H1 (cell line): ENCODE data around the gene TAS2R38. TPM values are rescaled to one million over a fixed set of nuclear protein-coding genes. Genes with fewer than 3 reads are reported as not detected.

Experiments used
- CTCF ChIA-PET: fragments of 300-600 bp; sonication (Branson Sonifier 250); formaldehyde crosslinking; loops from one replicate; lab custom pipeline; 2021; ENCODE audit not compliant: partially characterized antibody; lab: Charles Lee
- POLR2A ChIA-PET: fragments of 300-600 bp; sonication (Branson Sonifier 250); formaldehyde crosslinking; loops from one replicate; lab custom pipeline; 2021; ENCODE audit warnings: inconsistent platforms; ENCODE audit not compliant: partially characterized antibody; lab: Charles Lee
- DNase-seq, 2 experiments: peaks; one replicate each; pipeline versions ENCODE4 v3.0.0 to v3.0.0-alpha.2; 2010 to 2022; ENCODE audit warnings: low spot score in 2 of 2, low read depth in 1 of 2, mixed read lengths in 1 of 2
- FAIRE-seq: peaks from 2 replicates; lab custom pipeline; 2011; peaks lifted over from hg19 to GRCh38; lab: Jason Lieb, UNC
- H2AFZ ChIP-seq: 2 replicates; pipeline ENCODE4 v1.8.1; 2012; ENCODE audit warnings: low read length, inconsistent platforms
- H2AK5ac ChIP-seq: 2 replicates; pipeline ENCODE4 v1.6.1; 2013; ENCODE audit warnings: low read depth, low read length
- H2BK120ac ChIP-seq: replicated peaks from 2 replicates; pipeline ENCODE3; 2013; ENCODE audit warnings: low read depth, low read length, inconsistent platforms
- H2BK12ac ChIP-seq: 2 replicates; pipeline ENCODE4 v1.6.1; 2013; ENCODE audit warnings: low read depth, low read length
- H2BK15ac ChIP-seq: 2 replicates; pipeline ENCODE4 v1.6.1; 2013; ENCODE audit warnings: low read length
- H2BK20ac ChIP-seq: 2 replicates; pipeline ENCODE4 v1.6.1; 2013; ENCODE audit warnings: low read length
- H2BK5ac ChIP-seq: 2 replicates; pipeline ENCODE4 v1.6.1; 2013; ENCODE audit warnings: low read depth, low read length
- H3K14ac ChIP-seq: 2 replicates; pipeline ENCODE4 v1.6.1; 2013; ENCODE audit warnings: inconsistent platforms; ENCODE audit not compliant: insufficient read length
- H3K18ac ChIP-seq: 2 replicates; pipeline ENCODE4 v1.6.1; 2013; ENCODE audit warnings: low read length; ENCODE audit errors: extremely low read depth
- H3K23ac ChIP-seq: 2 replicates; pipeline ENCODE4 v1.6.1; 2013; ENCODE audit warnings: inconsistent platforms; ENCODE audit not compliant: insufficient read length
- H3K23me2 ChIP-seq: 2 replicates; pipeline ENCODE4 v1.6.1; 2013; ENCODE audit warnings: low read depth, low read length
- H3K27ac ChIP-seq: 2 replicates; pipeline ENCODE4 v1.6.1; 2011; ENCODE audit warnings: low read depth, low read length, inconsistent platforms
- H3K27me3 ChIP-seq, 4 experiments: replicated peaks in 1 of 4; 1 replicate in 1 of 4; 2 replicates in 3 of 4; pipeline versions ENCODE4 v1.6.1 to v1.8.1; 2011 to 2013; ENCODE audit warnings: low read length in 3 of 4, mild to moderate bottlenecking in 3 of 4, inconsistent platforms in 2 of 4, mixed read lengths in 2 of 4, moderate library complexity in 1 of 4; ENCODE audit not compliant: control insufficient read depth in 3 of 4, insufficient read depth in 3 of 4; ENCODE audit errors: extremely low read depth in 1 of 4
- H3K36me3 ChIP-seq, 4 experiments: 2 replicates each; pipeline versions ENCODE4 v1.6.1 to v1.8.1; 2011 to 2013; ENCODE audit warnings: mild to moderate bottlenecking in 4 of 4, low read length in 3 of 4, moderate library complexity in 2 of 4, control low read depth in 1 of 4, inconsistent platforms in 1 of 4; ENCODE audit not compliant: insufficient read depth in 4 of 4, control insufficient read depth in 2 of 4
- H3K4ac ChIP-seq: replicated peaks from 2 replicates; pipeline ENCODE3; 2013; ENCODE audit warnings: low read length, low read depth, mixed read lengths, inconsistent platforms; ENCODE audit not compliant: insufficient read length
- H3K4me1 ChIP-seq, 4 experiments: replicated peaks in 1 of 4; 1 replicate in 1 of 4; 2 replicates in 3 of 4; pipeline versions ENCODE4 v1.6.1 to v1.8.1; 2011 to 2013; ENCODE audit warnings: low read length in 3 of 4, inconsistent platforms in 2 of 4, mixed read lengths in 1 of 4; ENCODE audit not compliant: insufficient read depth in 4 of 4, control insufficient read depth in 3 of 4
- H3K4me2 ChIP-seq, 2 experiments: 2 replicates each; pipeline versions ENCODE4 v1.6.1 to v1.8.1; 2011 to 2013; ENCODE audit warnings: low read depth in 2 of 2, low read length in 2 of 2, control low read depth in 1 of 2, inconsistent platforms in 1 of 2, mild to moderate bottlenecking in 1 of 2; ENCODE audit not compliant: insufficient read depth in 1 of 2
- H3K4me3 ChIP-seq, 4 experiments: fragments of 200-600, 300-600 bp in 1 of 4; sonication (generic), shearing (Covaris generic), sonication (Bioruptor Twin) in 1 of 4; 2 replicates each; pipeline versions ENCODE4 v1.5.1 to v1.8.1; 2011 to 2016; ENCODE audit warnings: low read length in 4 of 4, low read depth in 3 of 4, control low read depth in 2 of 4, inconsistent platforms in 2 of 4, mild to moderate bottlenecking in 2 of 4, mixed read lengths in 1 of 4, moderate library complexity in 1 of 4; ENCODE audit not compliant: insufficient read depth in 2 of 4; ENCODE audit errors: extremely low read depth in 1 of 4
- H3K56ac ChIP-seq: replicated peaks from 2 replicates; pipeline ENCODE3; 2013; ENCODE audit warnings: low read depth, mild to moderate bottlenecking, mixed read lengths, low read length, inconsistent platforms; ENCODE audit not compliant: insufficient read length
- H3K79me1 ChIP-seq: 2 replicates; pipeline ENCODE4 v1.6.1; 2013; ENCODE audit warnings: low read depth, low read length, control low read depth
- H3K79me2 ChIP-seq, 2 experiments: 2 replicates each; pipeline versions ENCODE4 v1.6.1 to v1.8.1; 2012 to 2013; ENCODE audit warnings: low read length in 2 of 2, mild to moderate bottlenecking in 2 of 2, inconsistent platforms in 1 of 2; ENCODE audit not compliant: insufficient read depth in 2 of 2, control insufficient read depth in 1 of 2
- H3K9ac ChIP-seq, 4 experiments: replicated peaks in 1 of 4; 1 replicate in 1 of 4; 2 replicates in 3 of 4; pipeline versions ENCODE4 v1.6.1 to v1.8.1; 2011 to 2013; ENCODE audit warnings: low read depth in 3 of 4, low read length in 3 of 4, control low read depth in 2 of 4, mild to moderate bottlenecking in 2 of 4, moderate library complexity in 2 of 4, inconsistent platforms in 1 of 4; ENCODE audit errors: extremely low read depth in 1 of 4
- H3K9me3 ChIP-seq, 2 experiments: 2 replicates each; pipeline versions ENCODE4 v1.6.1 to v1.8.1; 2012 to 2013; ENCODE audit warnings: mild to moderate bottlenecking in 2 of 2, moderate library complexity in 2 of 2, control low read depth in 1 of 2, inconsistent platforms in 1 of 2, low read depth in 1 of 2, low read length in 1 of 2, mixed read lengths in 1 of 2; ENCODE audit not compliant: insufficient read depth in 2 of 2
- H4K20me1 ChIP-seq, 2 experiments: replicated peaks in 1 of 2; 2 replicates each; pipeline versions ENCODE3 to v1.8.1; 2011 to 2013; ENCODE audit warnings: inconsistent platforms in 2 of 2, low read length in 2 of 2, mild to moderate bottlenecking in 1 of 2; ENCODE audit not compliant: insufficient read depth in 2 of 2, control insufficient read depth in 1 of 2
- H4K5ac ChIP-seq: 2 replicates; pipeline ENCODE4 v1.6.1; 2013; ENCODE audit warnings: low read length, low read depth, mixed read lengths, inconsistent platforms; ENCODE audit not compliant: insufficient read length
- H4K8ac ChIP-seq: 2 replicates; pipeline ENCODE4 v1.8.0; 2013; ENCODE audit warnings: mild to moderate bottlenecking, moderate library complexity, low read length, inconsistent platforms; ENCODE audit not compliant: insufficient read depth; ENCODE audit errors: extremely low read depth
- H4K91ac ChIP-seq: replicated peaks from 2 replicates; pipeline ENCODE3; 2013; ENCODE audit warnings: low read length, mixed read lengths, inconsistent platforms; ENCODE audit not compliant: insufficient read length
- ASH2L ChIP-seq: fragments of 200-600, 300-600 bp; sonication (generic); IDR thresholded peaks from one replicate; pipeline ENCODE4 v1.7.1; 2017; ENCODE audit warnings: low read length
- BACH1 ChIP-seq: IDR thresholded peaks from 2 replicates; pipeline ENCODE4 v1.6.1; 2012; ENCODE audit warnings: low read length, improper control_type of control experiment
- CREB1 ChIP-seq: IDR thresholded peaks from 2 replicates; pipeline ENCODE4 v1.6.1; 2012; ENCODE audit warnings: inconsistent platforms
- KDM5A ChIP-seq: fragments of 200-600 bp; IDR thresholded peaks from 2 replicates; pipeline ENCODE4 v1.7.1; 2012; ENCODE audit warnings: mild to moderate bottlenecking, low read length, inconsistent platforms, mixed read lengths
- NANOG ChIP-seq: IDR thresholded peaks from 2 replicates; pipeline ENCODE4 v1.6.1; 2011; ENCODE audit warnings: low read length, low read depth, mild to moderate bottlenecking, inconsistent platforms; ENCODE audit not compliant: insufficient read depth, poor library complexity, severe bottlenecking
- NRF1 ChIP-seq: IDR thresholded peaks from 2 replicates; pipeline ENCODE4 v1.6.1; 2011; ENCODE audit warnings: mild to moderate bottlenecking, low read depth, low read length, improper control_type of control experiment
- PHF8 ChIP-seq: fragments of 200-600 bp; sonication (generic); conservative IDR thresholded peaks from 2 replicates; pipeline ENCODE4 v1.7.1; 2012; ENCODE audit warnings: low read depth, mild to moderate bottlenecking, inconsistent platforms, low read length, moderate library complexity
- RXRA ChIP-seq: IDR thresholded peaks from 2 replicates; pipeline ENCODE4 v1.6.1; 2011; ENCODE audit warnings: low read depth, mild to moderate bottlenecking, low read length, moderate library complexity; ENCODE audit not compliant: insufficient read depth
- SIRT6 ChIP-seq: IDR thresholded peaks from one replicate; pipeline ENCODE4 v1.7.1; 2012; ENCODE audit warnings: low read length, inconsistent platforms
- SP2 ChIP-seq: IDR thresholded peaks from 2 replicates; pipeline ENCODE4 v1.6.1; 2012; ENCODE audit warnings: mild to moderate bottlenecking, low read length, inconsistent platforms
- SP4 ChIP-seq: IDR thresholded peaks from 2 replicates; pipeline ENCODE4 v1.6.1; 2012; ENCODE audit warnings: low read length, inconsistent platforms
- TCF12 ChIP-seq: IDR thresholded peaks from 2 replicates; pipeline ENCODE4 v1.6.1; 2011; ENCODE audit warnings: low read depth, mild to moderate bottlenecking, low read length
- ZNF274 ChIP-seq: IDR thresholded peaks from 2 replicates; pipeline ENCODE4 v1.7.0; 2012; ENCODE audit warnings: low read length, borderline replicate concordance; ENCODE audit errors: extremely low read depth
- WGBS, 2 experiments: shearing (Covaris generic) in 1 of 2; methylation state at CpG; one replicate each; pipeline versions ENCODE4 v1.1.6 to v1.1.7; 2013 to 2015; ENCODE audit warnings: low lambda C conversion rate in 2 of 2, mixed read lengths in 2 of 2, inconsistent platforms in 1 of 2, low coverage in 1 of 2, missing lambda C conversion rate in 1 of 2; ENCODE audit not compliant: insufficient replicate concordance in 2 of 2, insufficient coverage in 1 of 2, insufficient read length in 1 of 2; ENCODE audit errors: extremely low coverage in 1 of 2, missing lambda C conversion rate in 1 of 2; 5-methylcytosine and 5-hydroxymethylcytosine counted together
- polyA plus RNA-seq, 7 experiments: library from polyadenylated mRNA; depleted of rRNA in 3 of 7; stranded (reverse) in 5 of 7; unstranded in 2 of 7; fragments of >200 nt in 5 of 7; fragments of 200-250 nt in 2 of 7; gene quantifications; 1 replicate in 5 of 7; 2 replicates in 1 of 7; 4 replicates in 1 of 7; pipeline versions ENCODE4 v1.2.1 to v1.2.3, GENCODE V29; 2011 to 2013; ENCODE audit warnings: missing spikeins in 2 of 7, mixed read lengths in 2 of 7
- total RNA-seq: library from RNA; stranded (reverse); fragmentation: NEBNext Ultra II Directional; extraction: Animal tissue kit (Norgen Biotek cat#: 25700); gene quantifications from 2 replicates; pipeline ENCODE4 v1.2.1, GENCODE V29; 2021

Gene TAS2R38
- total and polyA plus RNA-seq, 2 of the 8 experiments (the other 6 are each of a cell fraction or from before 2014, with no cell fraction given), result 0.11 TPM; not detected in 1

DNA sequence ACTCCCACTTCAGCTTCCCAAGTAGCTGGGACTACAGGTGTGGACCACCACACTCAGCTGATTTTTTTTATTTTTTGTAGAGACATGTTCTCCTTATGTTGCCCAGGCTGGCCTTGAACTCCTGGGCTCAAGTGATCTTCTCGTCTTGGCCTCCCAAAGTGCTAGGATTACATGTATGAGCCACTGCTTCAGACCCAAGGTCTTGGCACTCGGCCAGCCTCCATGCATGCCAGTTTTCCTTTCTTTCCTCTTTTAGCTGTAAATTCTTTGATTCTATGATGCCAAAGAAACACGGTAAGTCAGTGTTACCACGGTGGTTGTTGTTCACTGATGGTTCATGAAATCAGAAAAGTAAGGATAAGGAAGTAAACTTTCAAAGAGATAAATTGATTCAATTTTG is 19.1 kb upstream of the TAS2R38 start:
- Histone ChIP-seq H3K27ac (no peak overlapping the region), H3K4me2 (no peak overlapping the region), H4K20me1 (no peaks in the 10 kb centered on the region), H3K9ac (no peak overlapping the region), H4K91ac (no peak overlapping the region), H3K14ac (no peak overlapping the region), H3K79me2 (no peaks in the 10 kb centered on the region), H2BK15ac (no peak overlapping the region), H3K4ac (no peak overlapping the region), H2BK5ac (no peak overlapping the region), H3K23me2 (peaks cover 2% of the 10 kb centered on the region; the same call in 1 of the 2 replicates), H3K56ac (no peak overlapping the region), H3K36me3 (no peaks in the 10 kb centered on the region), H3K79me1 (no peaks in the 10 kb centered on the region), H2BK20ac (no peak overlapping the region), H3K23ac (no peak overlapping the region), H3K4me3 (no peak overlapping the region), H3K4me1 (0 out of 7 replicates have a peak, but pooled peaks cover 0 to 2% (median 0%) of the 10 kb centered on the region in 4 experiments), H4K5ac (no peak overlapping the region), H3K27me3 (no peaks in the 10 kb centered on the region), H2AFZ (no peak overlapping the region), H2BK120ac (no peak overlapping the region), H2BK12ac (no peak overlapping the region), H2AK5ac (no peak overlapping the region), H3K18ac (no peak overlapping the region), H3K9me3 (no peaks in the 10 kb centered on the region), H4K8ac (no peak overlapping the region)
- 94% methylated on average over 4 of the region's 4 CpGs; no CpG with 5 or more reads in 1 of the 2 experiments for WGBS, 2 experiments
- TF ChIP-seq NRF1, result no peak
- no peak for TF ChIP-seq RXRA
- TF ChIP-seq SP2, result no peak
- no peak for TF ChIP-seq SIRT6
- no peak for TF ChIP-seq KDM5A
- no peak for TF ChIP-seq SP4
- TF ChIP-seq NANOG, result no peak
- TF ChIP-seq BACH1, result no peak
- TF ChIP-seq ZNF274, result no peak
- TF ChIP-seq ASH2L, result no peak
- no peak for TF ChIP-seq CREB1
- TF ChIP-seq PHF8, result no peak
- TF ChIP-seq TCF12, result no peak
- no peak for DNase-seq
- no peak for FAIRE-seq
- CTCF ChIA-PET, result interaction anchor here (1.3 to 3.3 kb wide), 3 partner anchors 12 to 17 kb away, joined by 3 to 28 read pairs (median 4); no protein-coding TSS in a partner anchor
- POLR2A ChIA-PET, result no interaction called here
